Gastrocnemius medialis (tissue), 4 donors: ENCODE results near the gene SYNPR. TPM values are rescaled to one million over a fixed set of nuclear protein-coding genes. Genes with fewer than 3 reads are reported as not detected.

Experiments used
- ATAC-seq, 2 donors: fragments of 150-250 bp; one replicate each; pipeline ENCODE4 v1.9.1; 2016
- DNase-seq, 2 donors: peaks; one replicate each; pipeline ENCODE4 v3.0.0-alpha.2; 2019
- H3K27ac ChIP-seq, 4 donors: fragments of 200-600 bp; sonication (generic); 1 replicate in 1 of 4; 2 replicates in 3 of 4; pipeline ENCODE4 v1.5.1; 2016 to 2018; ENCODE audit warnings: mild to moderate bottlenecking in 2 of 4, moderate library complexity in 1 of 4
- H3K27me3 ChIP-seq, 3 donors: fragments of 200-600 bp; sonication (generic) in 2 of 3; 1 replicate in 1 of 3; 2 replicates in 2 of 3; pipeline versions ENCODE4 v1.5.1 to v1.6.0; 2016 to 2019; ENCODE audit warnings: mild to moderate bottlenecking in 1 of 3, moderate library complexity in 1 of 3
- H3K36me3 ChIP-seq, 2 donors: fragments of 200-600 bp; sonication (generic) in 1 of 2; one replicate each; pipeline ENCODE4 v1.5.1; 2017 to 2018
- H3K4me1 ChIP-seq, 2 donors: fragments of 200-600 bp; sonication (generic) in 1 of 2; one replicate each; pipeline ENCODE4 v1.5.1; 2016 to 2017; ENCODE audit warnings: mild to moderate bottlenecking in 2 of 2
- H3K4me3 ChIP-seq, 4 donors: fragments of 200-600 bp; sonication (generic) in 3 of 4; 1 replicate in 1 of 4; 2 replicates in 3 of 4; pipeline ENCODE4 v1.5.1; 2016 to 2019; ENCODE audit warnings: mild to moderate bottlenecking in 2 of 4
- H3K9me3 ChIP-seq, 3 donors: fragments of 200-600 bp; sonication (generic) in 2 of 3; 1 replicate in 1 of 3; 2 replicates in 2 of 3; pipeline ENCODE4 v1.5.1; 2016 to 2019
- POLR2A ChIP-seq, 2 donors: fragments of 450-650 bp; IDR thresholded peaks; one replicate each; pipeline ENCODE4 v1.6.1; 2017; ENCODE audit warnings: antibody characterized with exemption in 2 of 2, mild to moderate bottlenecking in 2 of 2, moderate library complexity in 2 of 2
- in situ Hi-C, 4 donors: fragments of 200-750 bp; cut with MboI; loops; one replicate each; pipeline versions ENCODE4 v1.15.0 to v1.8.0; 2017; ENCODE audit warnings: low sequenced_read_pairs in 4 of 4
- intact Hi-C: fragments of 100-400 bp; cut with DNase I; formaldehyde crosslinking; loops from one replicate; pipeline ENCODE4 v1.15.1; 2023; ENCODE audit warnings: low total_unique reads
- total RNA-seq, 4 donors: library from RNA; depleted of rRNA; stranded (reverse); fragments of >200 nt; gene quantifications; one replicate each; pipeline versions ENCODE4 v1.1.0 to v1.2.3, GENCODE V29; 2016
- TF ChIP-seq, protein P1 (sequence below), 5 experiments: fragments of 450-650 bp in 3 of 5; fragments of 200-600 bp in 2 of 5; sonication (generic) in 2 of 5; IDR thresholded peaks in 4 of 5; conservative IDR thresholded peaks in 1 of 5; 1 replicate in 4 of 5; 2 replicates in 1 of 5; pipeline ENCODE4 v1.5.1; 2016 to 2019; ENCODE audit warnings: antibody characterized with exemption in 5 of 5, mild to moderate bottlenecking in 3 of 5, moderate library complexity in 3 of 5

The SYNPR gene
- total RNA-seq, 4 donors from 2014 or later = not detected

DNA sequence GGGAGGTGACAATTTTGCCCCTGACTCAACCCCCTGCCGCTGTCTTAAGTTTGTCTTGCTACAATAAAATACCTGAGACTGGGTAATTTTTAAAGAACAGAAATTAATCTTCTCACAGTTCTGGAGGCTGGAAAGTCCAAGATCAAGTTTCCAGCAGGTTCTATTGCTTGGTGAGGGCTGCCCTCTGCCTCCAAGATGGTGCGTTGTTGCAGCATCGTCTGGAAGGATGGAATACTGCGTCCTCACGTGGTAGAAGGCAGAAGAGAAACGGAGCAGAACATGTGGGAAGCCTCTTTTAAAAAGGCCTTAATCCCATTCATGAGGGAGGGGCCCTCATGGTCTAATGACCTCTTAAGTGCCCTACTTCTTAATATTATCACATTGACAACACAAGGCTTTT is 287.1 kb downstream of the SYNPR start:
- intact Hi-C loops (no loop called here), in situ Hi-C loops (no loop called here)
- no peak for DNase-seq
- Histone ChIP-seq H3K9me3 (no peaks in the 10 kb centered on the region), H3K36me3 (no peaks in the 10 kb centered on the region), H3K27me3 (no peaks in the 10 kb centered on the region), H3K27ac (no peak overlapping the region), H3K4me3 (no peak overlapping the region), H3K4me1 (no peaks in the 10 kb centered on the region)
- no peak for ATAC-seq
- no peak for TF ChIP-seq POLR2A (IDR thresholded peaks at IDR 0.05)
- TF ChIP-seq, protein P1, sequence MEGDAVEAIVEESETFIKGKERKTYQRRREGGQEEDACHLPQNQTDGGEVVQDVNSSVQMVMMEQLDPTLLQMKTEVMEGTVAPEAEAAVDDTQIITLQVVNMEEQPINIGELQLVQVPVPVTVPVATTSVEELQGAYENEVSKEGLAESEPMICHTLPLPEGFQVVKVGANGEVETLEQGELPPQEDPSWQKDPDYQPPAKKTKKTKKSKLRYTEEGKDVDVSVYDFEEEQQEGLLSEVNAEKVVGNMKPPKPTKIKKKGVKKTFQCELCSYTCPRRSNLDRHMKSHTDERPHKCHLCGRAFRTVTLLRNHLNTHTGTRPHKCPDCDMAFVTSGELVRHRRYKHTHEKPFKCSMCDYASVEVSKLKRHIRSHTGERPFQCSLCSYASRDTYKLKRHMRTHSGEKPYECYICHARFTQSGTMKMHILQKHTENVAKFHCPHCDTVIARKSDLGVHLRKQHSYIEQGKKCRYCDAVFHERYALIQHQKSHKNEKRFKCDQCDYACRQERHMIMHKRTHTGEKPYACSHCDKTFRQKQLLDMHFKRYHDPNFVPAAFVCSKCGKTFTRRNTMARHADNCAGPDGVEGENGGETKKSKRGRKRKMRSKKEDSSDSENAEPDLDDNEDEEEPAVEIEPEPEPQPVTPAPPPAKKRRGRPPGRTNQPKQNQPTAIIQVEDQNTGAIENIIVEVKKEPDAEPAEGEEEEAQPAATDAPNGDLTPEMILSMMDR (IDR thresholded peaks at IDR 0.05 in 4 of 5, conservative IDR thresholded peaks at IDR 0.05 in 1 of 5) = no peak

DNA sequence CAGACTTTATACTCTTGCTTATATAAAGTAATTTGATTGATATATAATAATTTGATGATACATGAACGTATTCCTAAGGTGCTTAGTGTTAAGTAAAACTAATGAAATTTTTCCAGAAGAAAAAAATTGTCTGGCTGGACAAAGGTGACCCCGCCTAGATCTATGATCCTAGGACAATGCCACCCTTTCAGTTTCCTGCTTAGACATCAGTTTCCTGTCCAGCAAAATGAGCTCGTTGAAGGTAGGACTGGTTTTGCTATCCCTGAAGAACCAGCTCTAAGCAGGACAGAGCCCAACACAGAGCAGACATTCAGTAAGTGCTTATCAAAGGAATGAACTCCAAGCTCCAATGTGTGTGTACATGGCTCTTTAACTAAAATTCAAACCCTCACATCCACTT is 293.6 kb downstream of the SYNPR start:
- in situ Hi-C loops = no loop called here
- no peaks in the 10 kb centered on the region for H3K36me3 ChIP-seq

DNA sequence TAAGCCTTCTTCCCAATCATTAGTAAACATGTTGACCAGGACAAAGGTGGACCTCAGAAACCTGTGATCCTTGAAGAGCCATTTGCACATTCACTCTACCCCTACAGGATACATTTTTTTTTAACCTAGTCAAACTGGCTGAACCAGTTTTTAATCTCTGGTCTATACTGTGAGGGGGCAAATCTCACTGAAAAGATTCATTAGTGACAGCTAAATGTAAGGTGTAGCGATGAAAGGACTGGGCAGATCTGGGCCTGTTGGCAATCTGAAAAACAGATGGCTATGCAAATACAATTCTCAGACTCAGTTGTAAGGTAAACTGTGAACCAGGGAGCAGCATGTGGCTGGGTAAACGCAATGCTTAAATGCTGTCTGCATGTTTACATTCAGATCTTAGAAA is 298.7 kb downstream of the SYNPR start:
- DNase-seq = no peak
- intact Hi-C loops = no loop called here
- Histone ChIP-seq H3K27ac (no peak overlapping the region), H3K4me1 (no peaks in the 10 kb centered on the region), H3K27me3 (no peaks in the 10 kb centered on the region), H3K4me3 (no peak overlapping the region), H3K36me3 (no peaks in the 10 kb centered on the region), H3K9me3 (no peaks in the 10 kb centered on the region)
- no peak for TF ChIP-seq POLR2A (IDR thresholded peaks at IDR 0.05)
- TF ChIP-seq, protein P1 (IDR thresholded peaks at IDR 0.05 in 4 of 5, conservative IDR thresholded peaks at IDR 0.05 in 1 of 5) = no peak
- in situ Hi-C loops = no loop called here
- ATAC-seq = no peak

More for the DNA sequence above, 293.6 kb downstream of the SYNPR start:
- Histone ChIP-seq H3K4me3 (no peak overlapping the region), H3K27me3 (no peaks in the 10 kb centered on the region), H3K4me1 (no peaks in the 10 kb centered on the region), H3K9me3 (no peaks in the 10 kb centered on the region), H3K27ac (no peak overlapping the region)
- TF ChIP-seq, protein P1 (IDR thresholded peaks at IDR 0.05 in 4 of 5, conservative IDR thresholded peaks at IDR 0.05 in 1 of 5) = no peak
- DNase-seq = no peak
- intact Hi-C loops = no loop called here
- ATAC-seq = no peak

DNA sequence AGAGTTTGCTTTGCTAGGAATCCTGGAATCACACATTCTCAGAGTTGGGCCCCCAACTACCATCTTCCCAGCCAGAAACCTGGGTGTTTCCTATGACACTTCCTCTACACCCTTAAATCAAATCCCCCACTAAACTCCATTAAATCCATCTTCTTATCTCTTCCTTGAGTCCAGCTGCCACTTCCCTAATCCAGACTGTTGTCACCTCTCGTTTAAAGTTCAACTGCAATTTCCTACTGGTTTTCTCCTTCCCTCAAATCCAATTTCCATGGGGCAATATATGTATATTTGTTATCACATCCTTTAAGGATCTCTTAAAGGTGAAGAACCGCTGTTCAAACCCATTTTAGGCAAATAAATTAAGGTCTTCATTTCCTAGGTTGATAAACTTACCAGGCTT is 300.8 kb downstream of the SYNPR start:
- DNase-seq = no peak

DNA sequence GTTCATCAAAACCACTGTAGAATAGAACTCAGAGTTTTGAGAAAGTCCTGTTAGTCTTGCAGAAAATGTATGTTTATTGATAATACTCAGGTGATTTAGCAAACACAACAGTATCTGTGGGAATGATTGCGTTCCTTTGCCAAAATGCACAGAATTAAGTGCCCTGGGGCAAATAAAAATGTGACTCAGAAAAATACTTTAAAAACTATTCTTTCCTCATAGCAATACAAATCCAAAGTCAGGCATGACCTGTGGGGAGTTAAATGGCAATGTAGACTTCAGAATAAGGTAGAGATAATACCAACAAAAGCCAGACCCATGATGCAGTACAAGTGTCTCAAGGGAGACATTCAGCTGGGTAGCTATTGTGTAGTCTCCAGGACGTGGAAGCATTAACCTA is 302.0 kb downstream of the SYNPR start:
- ATAC-seq (no peak), DNase-seq (no peak)
- in situ Hi-C loops = no loop called here
- H3K9me3 ChIP-seq = no peaks in the 10 kb centered on the region
- intact Hi-C loops = no loop called here
- H3K27me3 ChIP-seq = no peaks in the 10 kb centered on the region
- H3K4me3 ChIP-seq = no peak overlapping the region
- H3K27ac ChIP-seq = no peak overlapping the region
- no peak for TF ChIP-seq POLR2A (IDR thresholded peaks at IDR 0.05)
- TF ChIP-seq, protein P1 (IDR thresholded peaks at IDR 0.05 in 4 of 5, conservative IDR thresholded peaks at IDR 0.05 in 1 of 5) = no peak
- H3K36me3 ChIP-seq = no peaks in the 10 kb centered on the region
- no peaks in the 10 kb centered on the region for H3K4me1 ChIP-seq

More for the DNA sequence above, 300.8 kb downstream of the SYNPR start:
- Histone ChIP-seq H3K27ac (no peak overlapping the region), H3K27me3 (no peaks in the 10 kb centered on the region), H3K36me3 (no peaks in the 10 kb centered on the region), H3K9me3 (no peaks in the 10 kb centered on the region), H3K4me3 (no peak overlapping the region), H3K4me1 (no peaks in the 10 kb centered on the region)
- in situ Hi-C loops (no loop called here), intact Hi-C loops (no loop called here)
- no peak for ATAC-seq
- TF ChIP-seq, protein P1 (IDR thresholded peaks at IDR 0.05 in 4 of 5, conservative IDR thresholded peaks at IDR 0.05 in 1 of 5) = no peak
- TF ChIP-seq POLR2A (IDR thresholded peaks at IDR 0.05) = no peak
